ENCODE data around the gene FYCO1. TPM values are rescaled to one million over a fixed set of nuclear protein-coding genes. Genes with fewer than 3 reads are reported as not detected.

Gene FYCO1
- 16.8 and 19.1 TPM in 2 replicates for total RNA-seq

DNA sequence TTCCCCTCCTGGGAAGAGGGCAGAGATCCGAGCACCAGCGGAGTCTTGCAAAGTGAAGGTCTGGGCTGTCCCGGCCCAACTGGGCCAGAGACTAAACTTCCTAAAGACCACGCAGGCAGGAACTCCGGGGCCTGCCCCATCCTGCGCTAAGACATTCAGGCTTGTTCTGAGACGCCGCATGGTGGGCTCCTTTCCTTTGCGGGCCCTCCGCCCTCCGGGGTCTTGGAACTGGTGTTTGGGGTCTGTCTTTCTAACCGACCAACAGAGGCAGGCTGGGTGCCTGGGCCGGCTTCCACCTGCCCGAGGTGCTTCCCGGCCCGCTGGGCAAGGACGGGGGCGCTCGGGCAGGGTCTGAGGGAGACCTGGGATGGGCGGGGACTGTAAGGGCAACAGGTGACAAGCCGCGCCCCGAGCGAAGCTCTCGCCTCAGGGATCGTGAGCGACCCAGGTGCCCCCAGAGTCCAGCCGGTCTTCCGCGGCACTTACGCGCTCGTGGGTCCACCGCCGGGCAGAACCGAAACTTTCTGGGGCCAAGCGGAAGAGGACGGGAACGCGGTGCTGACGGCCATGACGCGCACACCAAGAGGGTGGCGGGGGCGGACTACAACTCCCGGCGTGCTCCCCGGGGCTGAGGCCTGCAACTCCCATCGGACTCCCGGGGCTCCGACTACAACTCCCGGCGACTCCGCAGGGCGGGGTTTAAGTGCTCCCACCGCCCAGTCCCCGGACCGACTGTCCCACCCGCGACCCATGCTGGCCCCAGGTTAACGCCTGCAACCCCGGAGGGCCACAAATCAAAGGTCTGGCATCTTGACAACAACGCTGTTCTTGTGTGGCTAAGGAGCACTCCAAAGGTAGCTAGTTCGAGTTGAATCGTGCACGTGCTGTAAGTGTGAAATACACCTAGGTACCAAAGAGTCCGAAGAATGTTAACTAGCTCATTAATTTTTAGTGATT, at the start of gene FYCO1:
TSS of gene FYCO1 (minus strand) at position 589 of the 957 bp plus-strand sequence. CDS start 10,914 bp downstream, outside the sequence.

DNA sequence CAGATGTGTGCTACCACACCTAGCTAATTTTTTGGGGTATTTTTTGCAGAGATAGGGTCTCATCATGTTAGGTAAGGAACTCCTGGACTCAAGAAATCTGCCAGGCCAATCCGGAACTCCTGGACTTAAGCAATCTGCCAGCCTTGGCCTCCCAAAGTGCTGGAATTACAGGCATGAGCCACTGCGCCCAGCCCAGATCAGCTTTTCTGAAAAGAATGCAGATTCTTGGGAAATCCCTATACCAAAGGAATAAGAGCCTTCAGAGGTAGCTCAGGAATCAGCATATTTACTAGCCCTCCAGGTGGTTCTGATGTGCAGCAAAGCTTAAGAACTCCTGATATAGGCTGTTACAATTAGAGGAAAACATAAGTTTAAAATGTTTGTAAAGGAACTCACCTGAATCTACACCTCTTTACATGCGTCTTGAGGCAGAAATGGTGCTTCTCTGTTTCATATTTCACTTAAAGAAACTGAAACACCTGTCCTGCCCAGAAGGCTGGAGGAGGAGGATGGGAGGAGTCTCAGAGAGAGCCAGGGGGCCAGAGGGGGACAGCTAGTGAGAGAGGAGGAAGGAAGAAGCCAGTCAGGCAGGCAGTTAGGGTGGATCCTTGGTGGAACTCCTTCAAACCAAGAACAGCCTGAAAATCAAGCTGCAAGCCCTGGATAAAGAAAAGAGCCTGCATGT, 31.5 kb upstream of the FYCO1 start, which contains the start of gene XCR1:
TSS of gene XCR1 (minus strand) at position 463 of the 685 bp plus-strand sequence. CDS start 5,536 bp downstream, outside the sequence.

DNA sequence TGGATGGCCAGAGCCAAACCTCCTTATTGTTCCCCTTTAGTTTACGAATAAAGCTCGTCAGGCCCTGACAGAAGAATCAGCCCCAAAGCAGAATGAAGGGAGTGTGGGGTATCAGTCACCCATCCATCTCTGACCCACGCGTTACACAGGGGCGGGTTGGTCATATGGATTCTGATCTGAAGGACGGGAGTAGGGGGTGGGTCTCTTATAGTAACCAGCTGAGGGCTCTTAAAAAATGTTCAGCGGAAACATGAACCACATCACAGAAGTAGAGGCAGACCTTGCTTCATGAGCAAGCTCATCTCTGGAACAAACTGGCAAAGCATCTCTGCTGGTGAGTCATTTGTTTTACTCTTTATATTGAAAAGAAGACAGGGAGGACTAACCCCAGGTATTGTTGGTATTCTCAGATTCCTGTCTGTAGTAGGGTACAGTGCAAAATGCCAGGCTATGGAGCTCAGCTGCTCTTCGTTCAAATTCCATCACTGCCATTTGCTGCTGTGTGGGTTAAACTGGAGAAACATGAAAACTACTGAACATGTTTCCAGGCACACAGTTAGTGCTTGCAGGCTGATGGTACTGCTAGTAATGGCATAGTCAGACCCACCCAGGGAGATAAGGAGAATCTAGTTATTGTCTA, 52.3 kb downstream of the FYCO1 start, which contains the start of gene CXCR6:
TSS of gene CXCR6 (plus strand) at position 258 of the 640 bp plus-strand sequence. CDS start 3,018 bp downstream, outside the sequence.

DNA sequence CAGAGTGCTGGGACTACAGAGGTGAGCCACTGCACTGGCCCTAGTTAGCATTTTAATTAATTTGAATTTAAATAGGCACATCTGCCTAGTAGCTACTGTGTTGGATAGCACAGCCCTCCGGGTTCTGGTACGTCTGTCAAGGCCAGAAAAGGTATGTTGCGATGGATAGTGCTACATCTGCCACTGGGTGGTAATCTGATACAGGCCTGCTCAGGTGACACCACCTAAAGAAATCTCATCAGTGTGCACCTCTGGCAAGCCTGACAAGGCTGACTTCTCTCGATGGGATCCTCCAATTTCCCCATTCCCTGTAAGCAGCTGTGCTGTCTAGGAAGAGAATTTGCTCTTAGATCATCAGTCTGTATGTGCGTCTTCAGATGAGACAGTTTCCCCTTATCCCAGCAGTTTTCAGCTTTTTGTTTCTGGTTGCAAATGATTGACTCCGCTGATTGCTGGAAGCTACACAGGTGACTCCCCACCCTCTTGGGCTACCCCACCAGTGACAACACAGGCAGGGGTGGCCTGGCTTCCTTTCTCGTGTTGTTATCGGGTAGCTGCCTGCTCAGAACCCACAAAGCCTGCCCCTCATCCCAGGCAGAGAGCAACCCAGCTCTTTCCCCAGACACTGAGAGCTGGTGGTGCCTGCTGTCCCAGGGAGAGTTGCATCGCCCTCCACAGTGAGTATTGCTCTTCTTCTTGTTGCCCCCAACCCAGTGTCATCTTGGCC, 109.5 kb downstream of the FYCO1 start, which contains the start of gene CCR9:
TSS of gene CCR9 (plus strand) at position 565 of the 727 bp plus-strand sequence. CDS start 8,391 bp downstream, outside the sequence.

Small RNA genes lying within 50 kb of the gene (small RNA-seq; reads per million reads assigned to genes)
- gene RF00019: not detected

Other genes with a start within 250 kb of the FYCO1 start
- not detected in 2 replicates for gene SLC6A20, start 199.3 kb downstream of the FYCO1 start, total RNA-seq
- gene LZTFL1, start 153.7 kb downstream of the FYCO1 start, total RNA-seq: 17.8 and 23.1 TPM in 2 replicates
- gene CCR9, start 109.3 kb downstream of the FYCO1 start, total RNA-seq: not detected in 2 replicates
- not detected in 2 replicates for gene CXCR6, start 52.4 kb downstream of the FYCO1 start, total RNA-seq
- gene XCR1, start 31.7 kb upstream of the FYCO1 start, total RNA-seq: not detected in 2 replicates
- gene CCR1, start 212.5 kb upstream of the FYCO1 start, total RNA-seq: 0.59 and 3.7 TPM in 2 replicates
- gene CCR3, start 246.6 kb upstream of the FYCO1 start, total RNA-seq: not detected in 2 replicates

Data from subcutaneous preadipocyte (primary cell).